Measurements from ENCODE around the gene ARHGAP10. TPM values are rescaled to one million over a fixed set of nuclear protein-coding genes. Genes with fewer than 3 reads are reported as not detected.

Gene ARHGAP10
- total and polyA plus RNA-seq, 2 donors (not counting 1 experiment from before 2014, with no cell fraction given), result 0.10 to 0.34 TPM

DNA sequence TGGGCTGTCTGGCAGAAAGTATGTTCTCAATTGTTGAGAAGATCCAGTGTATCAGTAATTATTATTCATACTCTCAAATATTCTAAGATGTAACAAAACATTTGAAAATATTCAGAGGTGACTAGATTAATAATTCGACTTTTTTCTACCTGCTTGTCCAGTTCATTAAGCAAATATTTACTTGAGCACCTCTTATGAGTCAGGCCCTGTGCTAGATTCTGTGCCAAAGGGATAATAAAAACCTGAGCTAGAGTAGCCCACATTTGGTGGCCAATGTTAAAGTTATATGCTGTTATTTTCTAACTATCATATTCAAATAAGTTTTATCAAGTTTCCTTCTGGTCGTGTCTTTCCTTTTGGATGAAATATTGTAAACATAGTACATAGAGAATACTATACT is 58.5 kb downstream of the ARHGAP10 start:
- H3K4me1 Mint-ChIP-seq, result no peaks in the 10 kb centered on the region
- Histone ChIP-seq H3K79me2 (ENCODE audit: control insufficient read depth, insufficient read depth, low read length) (no peaks in the 10 kb centered on the region), H3K27ac (ENCODE audit: low read length in 2 of 2) (no peak overlapping the region), H3K4me2 (replicated peaks; ENCODE audit: low read depth, low read length, poor library complexity, severe bottlenecking) (no peak overlapping the region), H3K4me1 (ENCODE audit: control insufficient read depth in 2 of 2, insufficient read depth in 2 of 2, low read length in 2 of 2) (no peaks in the 10 kb centered on the region), H2AFZ (ENCODE audit: insufficient read depth, low read depth, low read length, poor library complexity, severe bottlenecking) (no peak overlapping the region), H3K36me3 (replicated peaks in 1 of 2; ENCODE audit: control extremely low read depth in 1 of 2, control insufficient read depth in 1 of 2, extremely low read depth in 1 of 2, insufficient read depth in 2 of 2, low read length in 1 of 2) (no peaks in the 10 kb centered on the region), H3K4me3 (ENCODE audit: control extremely low read depth in 1 of 5, extremely low read depth in 1 of 5, insufficient read depth in 1 of 5, low read depth in 2 of 5, low read length in 4 of 5) (no peak overlapping the region), H3K9me3 (ENCODE audit: control extremely low read depth in 1 of 3, control insufficient read depth in 2 of 3, insufficient read depth in 1 of 3, low read length in 2 of 3) (no peaks in the 10 kb centered on the region), H3K27me3 (replicated peaks in 1 of 4; ENCODE audit: control extremely low read depth in 1 of 4, control insufficient read depth in 3 of 4, insufficient read depth in 4 of 4, low read length in 3 of 4) (no peaks in the 10 kb centered on the region), H3K9ac (ENCODE audit: low read length) (no peak overlapping the region), H4K20me1 (ENCODE audit: control insufficient read depth, insufficient read depth, low read length, poor library complexity, severe bottlenecking) (no peaks in the 10 kb centered on the region)
- no peak for TF ChIP-seq CTCF (IDR thresholded peaks at IDR 0.05)
- TF ChIP-seq EZH2 (IDR thresholded peaks at IDR 0.05; ENCODE audit: borderline replicate concordance, insufficient read depth, low read depth, low read length, poor library complexity, severe bottlenecking), result no peak
- H3K4me3 Mint-ChIP-seq, result no peak overlapping the region
- POLR2A ChIA-PET, result no interaction called here
- intact Hi-C loops (cut with micrococcal nuclease), result no loop called here
- H3K27ac Mint-ChIP-seq, result no peak overlapping the region
- DNase-seq (no peak), ATAC-seq (ENCODE audit: low read depth) (no peak)
- no peaks in the 10 kb centered on the region for H3K27me3 Mint-ChIP-seq
- CTCF ChIA-PET, result no interaction called here
- WGBS (ENCODE audit: insufficient coverage), result no CpG with 5 or more reads among the region's 2 CpGs
- H3K9me3 Mint-ChIP-seq (ENCODE audit: insufficient read depth), result no peaks in the 10 kb centered on the region

DNA sequence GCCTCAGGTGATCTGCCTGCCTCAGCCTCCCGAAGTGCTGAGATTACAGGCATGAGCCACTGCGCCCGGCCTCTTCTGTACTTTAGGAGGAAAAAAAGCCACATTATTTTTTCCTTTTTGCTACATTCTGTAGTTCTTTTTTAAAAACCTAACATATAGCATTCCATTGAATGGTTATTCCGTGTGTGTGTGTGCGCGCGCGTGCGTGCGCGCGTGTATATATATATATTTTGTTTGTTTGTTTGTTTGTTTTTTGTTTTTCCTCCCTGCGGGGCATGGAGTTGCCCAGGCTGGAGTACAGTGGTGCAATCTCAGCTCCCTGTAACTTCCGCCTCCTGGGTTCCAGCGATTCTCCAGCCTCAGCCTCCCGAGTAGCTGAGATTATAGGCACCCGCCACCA is 59.5 kb downstream of the ARHGAP10 start:
- Mint-ChIP-seq H3K9me3 (ENCODE audit: insufficient read depth) (no peaks in the 10 kb centered on the region), H3K4me1 (no peaks in the 10 kb centered on the region), H3K27me3 (no peaks in the 10 kb centered on the region), H3K27ac (no peak overlapping the region), H3K4me3 (no peak overlapping the region)
- ATAC-seq (ENCODE audit: low read depth) (no peak), DNase-seq (no peak)
- H3K9me3 ChIP-seq (ENCODE audit: control extremely low read depth in 1 of 3, control insufficient read depth in 2 of 3, insufficient read depth in 1 of 3, low read length in 2 of 3), result no peaks in the 10 kb centered on the region
- no peaks in the 10 kb centered on the region for H3K79me2 ChIP-seq (ENCODE audit: control insufficient read depth, insufficient read depth, low read length)
- no peaks in the 10 kb centered on the region for H3K27me3 ChIP-seq (replicated peaks in 1 of 4; ENCODE audit: control extremely low read depth in 1 of 4, control insufficient read depth in 3 of 4, insufficient read depth in 4 of 4, low read length in 3 of 4)
- WGBS (ENCODE audit: insufficient coverage), result 98% methylated on average over 7 of the region's 17 CpGs
- H3K27ac ChIP-seq (ENCODE audit: low read length in 2 of 2), result no peak overlapping the region
- no peaks in the 10 kb centered on the region for H3K4me1 ChIP-seq (ENCODE audit: control insufficient read depth in 2 of 2, insufficient read depth in 2 of 2, low read length in 2 of 2)
- no peaks in the 10 kb centered on the region for H3K36me3 ChIP-seq (replicated peaks in 1 of 2; ENCODE audit: control extremely low read depth in 1 of 2, control insufficient read depth in 1 of 2, extremely low read depth in 1 of 2, insufficient read depth in 2 of 2, low read length in 1 of 2)
- POLR2A ChIA-PET, result no interaction called here
- no peak for TF ChIP-seq CTCF (IDR thresholded peaks at IDR 0.05)
- no peak for TF ChIP-seq EZH2 (IDR thresholded peaks at IDR 0.05; ENCODE audit: borderline replicate concordance, insufficient read depth, low read depth, low read length, poor library complexity, severe bottlenecking)
- H3K4me2 ChIP-seq (replicated peaks; ENCODE audit: low read depth, low read length, poor library complexity, severe bottlenecking), result no peak overlapping the region
- H3K9ac ChIP-seq (ENCODE audit: low read length), result no peak overlapping the region
- H4K20me1 ChIP-seq (ENCODE audit: control insufficient read depth, insufficient read depth, low read length, poor library complexity, severe bottlenecking), result no peaks in the 10 kb centered on the region
- intact Hi-C loops (cut with micrococcal nuclease), result no loop called here
- no peak overlapping the region for H2AFZ ChIP-seq (ENCODE audit: insufficient read depth, low read depth, low read length, poor library complexity, severe bottlenecking)
- CTCF ChIA-PET, result no interaction called here
- H3K4me3 ChIP-seq (ENCODE audit: control extremely low read depth in 1 of 5, extremely low read depth in 1 of 5, insufficient read depth in 1 of 5, low read depth in 2 of 5, low read length in 4 of 5), result no peak overlapping the region

All from B cell (primary cell).